ENCODE data around the gene DOHH. TPM values are rescaled to one million over a fixed set of nuclear protein-coding genes. Genes with fewer than 3 reads are reported as not detected.

DOHH gene
- total RNA-seq, 3 donors from 2014 or later, result 11.6 to 13.4 (median 12.2) TPM

- intact Hi-C loops (cut with DNase I; ENCODE audit: low total_unique reads), result loop anchor here (10.0 kb wide), 1 partner anchor 145 kb away; no protein-coding TSS in a partner anchor
- no peaks in the 10 kb centered on the region for H3K27me3 ChIP-seq
- DNase-seq (ENCODE audit: low spot score in 2 of 2), result no peak
- TF ChIP-seq, protein P1, sequence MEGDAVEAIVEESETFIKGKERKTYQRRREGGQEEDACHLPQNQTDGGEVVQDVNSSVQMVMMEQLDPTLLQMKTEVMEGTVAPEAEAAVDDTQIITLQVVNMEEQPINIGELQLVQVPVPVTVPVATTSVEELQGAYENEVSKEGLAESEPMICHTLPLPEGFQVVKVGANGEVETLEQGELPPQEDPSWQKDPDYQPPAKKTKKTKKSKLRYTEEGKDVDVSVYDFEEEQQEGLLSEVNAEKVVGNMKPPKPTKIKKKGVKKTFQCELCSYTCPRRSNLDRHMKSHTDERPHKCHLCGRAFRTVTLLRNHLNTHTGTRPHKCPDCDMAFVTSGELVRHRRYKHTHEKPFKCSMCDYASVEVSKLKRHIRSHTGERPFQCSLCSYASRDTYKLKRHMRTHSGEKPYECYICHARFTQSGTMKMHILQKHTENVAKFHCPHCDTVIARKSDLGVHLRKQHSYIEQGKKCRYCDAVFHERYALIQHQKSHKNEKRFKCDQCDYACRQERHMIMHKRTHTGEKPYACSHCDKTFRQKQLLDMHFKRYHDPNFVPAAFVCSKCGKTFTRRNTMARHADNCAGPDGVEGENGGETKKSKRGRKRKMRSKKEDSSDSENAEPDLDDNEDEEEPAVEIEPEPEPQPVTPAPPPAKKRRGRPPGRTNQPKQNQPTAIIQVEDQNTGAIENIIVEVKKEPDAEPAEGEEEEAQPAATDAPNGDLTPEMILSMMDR (IDR thresholded peaks at IDR 0.05), result no peak
- no peak for TF ChIP-seq POLR2AphosphoS5 (IDR thresholded peaks at IDR 0.05)
- no peak for TF ChIP-seq POLR2A (IDR thresholded peaks at IDR 0.05)
- H3K9me3 ChIP-seq, result no peaks in the 10 kb centered on the region
- no peaks in the 10 kb centered on the region for H3K36me3 ChIP-seq
- H3K4me3 ChIP-seq, result no peak overlapping the region
- peaks cover 0 to 3% of the 10 kb centered on the region in 2 donors for H3K4me1 ChIP-seq
- peak overlapping the region; percentile 32 to 55 for H3K27ac ChIP-seq
Observed at GRCh38 chr19:3469638-3470499, 30.6 kb downstream of the DOHH start.

DNA sequence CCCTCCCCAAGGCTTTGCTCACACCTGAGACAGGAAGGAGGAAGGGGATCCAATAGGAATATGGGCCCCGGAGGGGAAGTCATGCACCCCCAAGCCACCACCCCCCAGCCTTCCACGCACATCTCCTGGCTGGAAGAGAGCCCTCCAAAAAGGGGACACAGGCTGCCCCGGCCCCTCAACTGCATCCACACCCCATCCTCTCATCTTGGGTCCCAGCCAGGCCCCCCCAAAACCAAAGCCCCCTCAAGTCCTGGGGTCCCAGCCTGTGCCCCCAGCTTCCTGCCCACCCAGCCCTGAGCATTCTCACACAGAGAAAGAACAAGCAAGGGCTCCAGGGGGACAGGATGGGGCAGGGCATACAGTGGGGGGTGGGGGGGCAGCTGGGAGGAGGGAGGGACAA is 32.3 kb downstream of the DOHH start:
- TF ChIP-seq POLR2A (IDR thresholded peaks at IDR 0.05) (no peak), POLR2AphosphoS5 (IDR thresholded peaks at IDR 0.05) (no peak)
- TF ChIP-seq, protein P1 (IDR thresholded peaks at IDR 0.05), result no peak
- Histone ChIP-seq H3K27ac (peak overlapping the region in 1 of 2 donors; percentile 40), H3K4me3 (no peak overlapping the region), H3K36me3 (no peaks in the 10 kb centered on the region), H3K9me3 (no peaks in the 10 kb centered on the region), H3K27me3 (no peaks in the 10 kb centered on the region), H3K4me1 (peaks cover 0 to 3% of the 10 kb centered on the region in 2 donors)
- intact Hi-C loops (cut with DNase I; ENCODE audit: low total_unique reads), result loop anchor here (10.0 kb wide), 1 partner anchor 143 kb away; no protein-coding TSS in a partner anchor
- no peak for DNase-seq (ENCODE audit: low spot score in 2 of 2)

DNA sequence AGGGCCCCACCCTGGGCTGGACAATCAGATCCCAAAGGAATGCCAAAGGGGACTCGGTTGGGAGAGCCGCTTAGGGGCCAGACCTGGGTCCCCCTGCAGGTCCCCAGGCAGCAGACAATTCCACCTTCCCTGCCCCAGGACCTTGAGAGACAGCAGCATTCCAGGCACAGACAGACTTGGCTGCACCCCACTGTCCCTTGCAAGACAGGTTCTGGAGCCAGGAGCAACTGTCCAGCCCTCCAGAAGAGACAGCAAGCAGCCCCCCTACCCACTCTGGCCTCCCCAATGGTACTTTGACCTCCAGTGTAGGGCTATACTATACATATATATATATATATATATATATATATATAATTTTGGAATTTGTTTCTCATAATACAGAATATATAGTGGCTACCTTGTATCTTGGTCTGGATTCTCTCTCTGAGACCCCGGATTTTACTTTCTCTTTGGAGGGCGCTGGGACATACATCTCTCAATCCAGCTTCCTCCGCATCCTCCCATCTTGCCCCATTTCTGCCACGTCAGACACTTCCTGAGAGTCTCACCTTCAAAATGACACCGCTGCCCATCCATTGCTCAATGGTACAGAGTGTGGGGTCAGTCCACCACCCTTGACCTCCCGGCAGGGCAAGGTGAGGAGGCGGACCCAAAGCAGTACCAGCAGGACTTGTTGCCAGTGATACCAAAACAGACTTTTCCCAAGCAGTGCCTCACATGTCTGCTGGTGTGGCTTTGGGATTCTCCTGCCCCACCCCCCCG is 32.9 kb downstream of the DOHH start:
- intact Hi-C loops (cut with DNase I; ENCODE audit: low total_unique reads), result loop anchor here (10.0 kb wide), 1 partner anchor 143 kb away; no protein-coding TSS in a partner anchor
- peaks cover 0 to 3% of the 10 kb centered on the region in 2 donors for H3K4me1 ChIP-seq

DNA sequence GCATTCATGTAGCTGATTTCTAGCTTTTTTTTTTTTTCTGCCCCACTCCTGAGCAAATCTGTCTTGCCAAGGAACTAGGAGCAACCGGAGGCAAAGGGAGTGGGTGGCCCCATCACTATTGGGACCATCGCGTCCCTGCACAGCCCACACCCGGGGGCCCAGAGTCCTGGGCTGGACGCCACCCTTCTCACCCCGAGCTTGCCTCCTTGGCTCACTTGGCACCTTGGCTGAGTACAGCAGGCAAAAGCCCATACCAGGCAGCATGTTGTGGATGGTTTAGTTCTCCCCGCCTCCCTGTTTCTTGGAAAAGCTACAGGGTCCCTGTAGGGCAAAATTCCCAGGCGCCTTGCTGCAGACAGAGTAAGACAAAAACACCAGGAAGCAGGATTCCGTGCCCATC is 33.8 kb downstream of the DOHH start:
- peak in 1 of 2 donors; percentile 88 for DNase-seq (ENCODE audit: low spot score in 2 of 2)

More for the DNA sequence above, 32.9 kb downstream of the DOHH start:
- H3K4me3 ChIP-seq, result peak overlapping the region in 1 of 3 donors; percentile 5
- peak overlapping the region in 1 of 2 donors; percentile 40 for H3K27ac ChIP-seq
- H3K9me3 ChIP-seq, result no peaks in the 10 kb centered on the region
- no peak for DNase-seq (ENCODE audit: low spot score in 2 of 2)
- H3K36me3 ChIP-seq, result no peaks in the 10 kb centered on the region
- no peak for TF ChIP-seq POLR2AphosphoS5 (IDR thresholded peaks at IDR 0.05)
- no peak for TF ChIP-seq POLR2A (IDR thresholded peaks at IDR 0.05)
- TF ChIP-seq, protein P1 (IDR thresholded peaks at IDR 0.05), result no peak
- H3K27me3 ChIP-seq, result no peaks in the 10 kb centered on the region

More for the DNA sequence above, 33.8 kb downstream of the DOHH start:
- H3K27ac ChIP-seq, result peak overlapping the region in 1 of 2 donors; percentile 40
- no peaks in the 10 kb centered on the region for H3K4me1 ChIP-seq
- intact Hi-C loops (cut with DNase I; ENCODE audit: low total_unique reads), result loop anchor here (10.0 kb wide), 1 partner anchor 142 kb away; no protein-coding TSS in a partner anchor
- no peaks in the 10 kb centered on the region for H3K9me3 ChIP-seq
- TF ChIP-seq POLR2AphosphoS5 (IDR thresholded peaks at IDR 0.05) (no peak), POLR2A (IDR thresholded peaks at IDR 0.05) (no peak)
- TF ChIP-seq, protein P1 (IDR thresholded peaks at IDR 0.05), result no peak
- no peaks in the 10 kb centered on the region for H3K27me3 ChIP-seq
- H3K4me3 ChIP-seq, result no peak overlapping the region
- no peaks in the 10 kb centered on the region for H3K36me3 ChIP-seq
